MM.1S (cell line): Measurements from ENCODE around the gene SH3TC1.

Experiments used
- DNase-seq: peaks from one replicate; pipeline ENCODE4 v3.0.0-alpha.2; 2015
- H2AFZ ChIP-seq: fragments of 300-600 bp; sonication (generic); 2 replicates; pipeline ENCODE4 v1.6.0; 2016; ENCODE audit warnings: antibody characterized with exemption, low read length
- H3F3A ChIP-seq: fragments of 300-600 bp; sonication (generic); 2 replicates; pipeline ENCODE4 v1.6.1; 2016; ENCODE audit warnings: mild to moderate bottlenecking, antibody characterized with exemption, low read length, moderate library complexity, mixed read lengths; ENCODE audit not compliant: insufficient read depth
- H3K27ac ChIP-seq: fragments of 300-600 bp; sonication (generic); 2 replicates; pipeline ENCODE4 v1.5.1; 2016; ENCODE audit warnings: mild to moderate bottlenecking, low read length
- H3K27me3 ChIP-seq: fragments of 300-600 bp; sonication (generic); replicated peaks from 2 replicates; pipeline ENCODE4 v1.6.0; 2016; ENCODE audit warnings: low read length; ENCODE audit not compliant: insufficient read depth
- H3K36me3 ChIP-seq: fragments of 300-600 bp; sonication (generic); replicated peaks from 2 replicates; pipeline ENCODE4 v1.6.1; 2016; ENCODE audit warnings: mild to moderate bottlenecking, low read length, mixed read lengths; ENCODE audit not compliant: insufficient read depth
- H3K4me1 ChIP-seq: fragments of 300-600 bp; sonication (generic); 2 replicates; pipeline ENCODE4 v1.6.1; 2016; ENCODE audit warnings: low read length, mixed read lengths
- H3K4me2 ChIP-seq: fragments of 300-600 bp; sonication (generic); 2 replicates; pipeline ENCODE4 v1.6.0; 2016; ENCODE audit warnings: low read depth, low read length
- H3K4me3 ChIP-seq: fragments of 300-600 bp; sonication (generic); 2 replicates; pipeline ENCODE4 v1.5.1; 2016; ENCODE audit warnings: low read length, mixed read lengths
- H3K79me2 ChIP-seq: fragments of 300-600 bp; sonication (generic); 2 replicates; pipeline ENCODE4 v1.6.1; 2016; ENCODE audit warnings: mixed run types, low read length, mixed read lengths
- H3K9ac ChIP-seq: fragments of 300-600 bp; sonication (generic); 2 replicates; pipeline ENCODE4 v1.6.1; 2016; ENCODE audit warnings: low read length, mixed read lengths
- H3K9me2 ChIP-seq: fragments of 300-600 bp; sonication (generic); replicated peaks from 2 replicates; pipeline ENCODE4 v1.6.1; 2016; ENCODE audit warnings: mild to moderate bottlenecking, low read length, mixed read lengths; ENCODE audit not compliant: insufficient read depth
- H3K9me3 ChIP-seq: fragments of 300-600 bp; sonication (generic); replicated peaks from 2 replicates; pipeline ENCODE4 v1.6.1; 2016; ENCODE audit warnings: mild to moderate bottlenecking, low read length, mixed read lengths; ENCODE audit not compliant: insufficient read depth
- H4K20me1 ChIP-seq: fragments of 300-600 bp; sonication (generic); 2 replicates; pipeline ENCODE4 v1.6.1; 2016; ENCODE audit warnings: mild to moderate bottlenecking, low read length, moderate library complexity, mixed read lengths; ENCODE audit not compliant: insufficient read depth
- EZH2 ChIP-seq: fragments of 300-600 bp; sonication (generic); optimal IDR thresholded peaks from 2 replicates; pipeline ENCODE3; 2017; ENCODE audit warnings: low read depth, mild to moderate bottlenecking, antibody characterized with exemption, low read length, mixed read lengths
- EZH2phosphoT487 ChIP-seq: fragments of 300-600 bp; sonication (generic); IDR thresholded peaks from 2 replicates; pipeline ENCODE4 v1.6.1; 2018; ENCODE audit warnings: antibody characterized with exemption, low read length
- TF ChIP-seq, protein P1 (sequence below): fragments of 300-600 bp; sonication (generic); IDR thresholded peaks from 2 replicates; pipeline ENCODE4 v1.5.1; 2016; ENCODE audit warnings: antibody characterized with exemption, low read length, mixed read lengths

The SH3TC1 gene

GRCh38 chr4:8215641-8216442, 16.8 kb downstream of the SH3TC1 start:
- H3K27me3 ChIP-seq = peaks cover 34% of the 10 kb centered on the region; the same call in 1 of the 2 replicates
- TF ChIP-seq, protein P1, sequence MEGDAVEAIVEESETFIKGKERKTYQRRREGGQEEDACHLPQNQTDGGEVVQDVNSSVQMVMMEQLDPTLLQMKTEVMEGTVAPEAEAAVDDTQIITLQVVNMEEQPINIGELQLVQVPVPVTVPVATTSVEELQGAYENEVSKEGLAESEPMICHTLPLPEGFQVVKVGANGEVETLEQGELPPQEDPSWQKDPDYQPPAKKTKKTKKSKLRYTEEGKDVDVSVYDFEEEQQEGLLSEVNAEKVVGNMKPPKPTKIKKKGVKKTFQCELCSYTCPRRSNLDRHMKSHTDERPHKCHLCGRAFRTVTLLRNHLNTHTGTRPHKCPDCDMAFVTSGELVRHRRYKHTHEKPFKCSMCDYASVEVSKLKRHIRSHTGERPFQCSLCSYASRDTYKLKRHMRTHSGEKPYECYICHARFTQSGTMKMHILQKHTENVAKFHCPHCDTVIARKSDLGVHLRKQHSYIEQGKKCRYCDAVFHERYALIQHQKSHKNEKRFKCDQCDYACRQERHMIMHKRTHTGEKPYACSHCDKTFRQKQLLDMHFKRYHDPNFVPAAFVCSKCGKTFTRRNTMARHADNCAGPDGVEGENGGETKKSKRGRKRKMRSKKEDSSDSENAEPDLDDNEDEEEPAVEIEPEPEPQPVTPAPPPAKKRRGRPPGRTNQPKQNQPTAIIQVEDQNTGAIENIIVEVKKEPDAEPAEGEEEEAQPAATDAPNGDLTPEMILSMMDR = no peak
- TF ChIP-seq EZH2 (no peak), EZH2phosphoT487 (no peak)
- no peaks in the 10 kb centered on the region for H4K20me1 ChIP-seq
- no peaks in the 10 kb centered on the region for H3K4me1 ChIP-seq
- H3K9ac ChIP-seq = no peak overlapping the region
- no peak overlapping the region for H3K4me3 ChIP-seq
- no peaks in the 10 kb centered on the region for H3F3A ChIP-seq
- no peaks in the 10 kb centered on the region for H3K36me3 ChIP-seq
- no peak for DNase-seq
- H3K4me2 ChIP-seq = no peak overlapping the region
- no peaks in the 10 kb centered on the region for H3K9me3 ChIP-seq
- H3K79me2 ChIP-seq = no peaks in the 10 kb centered on the region
- H2AFZ ChIP-seq = no peak overlapping the region
- H3K9me2 ChIP-seq = no peaks in the 10 kb centered on the region
- no peak overlapping the region for H3K27ac ChIP-seq

- no peaks in the 10 kb centered on the region for H3F3A ChIP-seq
- H3K9me2 ChIP-seq = no peaks in the 10 kb centered on the region
- 0 out of 2 replicates have a peak, but pooled peaks cover 2% of the 10 kb centered on the region for H3K4me1 ChIP-seq
- TF ChIP-seq EZH2 (no peak), EZH2phosphoT487 (no peak)
- TF ChIP-seq, protein P1 = no peak
- H3K9me3 ChIP-seq = no peaks in the 10 kb centered on the region
- no peaks in the 10 kb centered on the region for H4K20me1 ChIP-seq
- no peak overlapping the region for H3K4me2 ChIP-seq
- peaks cover 34% of the 10 kb centered on the region; the same call in 1 of the 2 replicates for H3K27me3 ChIP-seq
- no peak for DNase-seq
- no peak overlapping the region for H3K9ac ChIP-seq
- no peak overlapping the region for H3K27ac ChIP-seq
- no peaks in the 10 kb centered on the region for H3K79me2 ChIP-seq
- no peak overlapping the region for H3K4me3 ChIP-seq
- H3K36me3 ChIP-seq = no peaks in the 10 kb centered on the region
- H2AFZ ChIP-seq = no peak overlapping the region
Observed at GRCh38 chr4:8216443-8217245, 17.6 kb downstream of the SH3TC1 start.

- Histone ChIP-seq H3K4me3 (no peak overlapping the region), H3K36me3 (no peaks in the 10 kb centered on the region), H3K4me2 (no peak overlapping the region), H3K9ac (no peak overlapping the region), H3K9me2 (no peaks in the 10 kb centered on the region), H3K9me3 (no peaks in the 10 kb centered on the region), H2AFZ (no peak overlapping the region), H3K27me3 (peaks cover 34% of the 10 kb centered on the region; the same call in 1 of the 2 replicates), H3K27ac (no peak overlapping the region), H4K20me1 (no peaks in the 10 kb centered on the region), H3K79me2 (no peaks in the 10 kb centered on the region), H3K4me1 (0 out of 2 replicates have a peak, but pooled peaks cover 6% of the 10 kb centered on the region), H3F3A (no peaks in the 10 kb centered on the region)
- TF ChIP-seq, protein P1 = no peak
- TF ChIP-seq EZH2 = no peak
- TF ChIP-seq EZH2phosphoT487 = no peak
- no peak for DNase-seq
Observed at GRCh38 chr4:8217246-8217511, 18.1 kb downstream of the SH3TC1 start.
